ENCODE data around the gene CRYGS.
"Not testable (repeated sequence)": the region's sequence is repeated elsewhere in the genome, so short reads cannot be mapped to it uniquely, and the experiment has no call there.

Gene CRYGS

DNA sequence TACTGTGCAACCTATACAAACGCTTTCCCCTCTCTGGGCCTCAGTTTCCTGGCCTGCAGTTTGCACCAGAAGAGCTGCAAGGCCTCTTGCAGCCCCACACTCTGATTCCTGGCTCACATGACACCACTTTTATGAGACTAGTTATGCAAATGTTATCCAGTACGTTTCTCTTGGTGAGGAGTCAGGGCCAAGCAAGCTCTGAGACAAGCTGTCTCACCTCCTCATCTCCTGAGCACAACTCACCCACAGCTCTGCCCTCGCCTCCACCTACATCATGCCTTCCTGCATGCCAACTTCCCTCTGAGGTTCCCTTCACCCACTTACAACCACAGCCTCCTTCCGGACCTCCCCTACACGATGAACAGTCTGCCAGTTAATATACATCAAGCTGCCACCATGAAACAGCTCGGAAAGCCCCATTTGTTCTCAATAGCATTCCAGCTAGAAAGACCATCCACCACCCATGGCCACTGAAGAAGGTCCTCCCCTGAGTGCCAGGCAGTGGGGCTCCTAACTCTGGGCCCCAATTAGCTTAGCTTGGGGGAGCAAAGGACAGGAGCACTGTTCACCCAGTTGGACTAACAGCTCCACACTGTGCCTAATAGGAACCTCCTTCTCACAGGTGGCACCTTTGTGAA, 25.0 kb downstream of the CRYGS start:
- no peak for DNase-seq (ENCODE audit: low spot score)

- no peak for DNase-seq (ENCODE audit: low spot score)
Measured at GRCh38 chr3:186517218-186517617, 27.0 kb downstream of the CRYGS start.

GRCh38 chr3:186516646-186517045, 27.5 kb downstream of the CRYGS start:
- DNase-seq (ENCODE audit: low spot score) = no peak

- DNase-seq (ENCODE audit: low spot score) = no peak
Measured at GRCh38 chr3:186515125-186515524, 29.1 kb downstream of the CRYGS start.

DNA sequence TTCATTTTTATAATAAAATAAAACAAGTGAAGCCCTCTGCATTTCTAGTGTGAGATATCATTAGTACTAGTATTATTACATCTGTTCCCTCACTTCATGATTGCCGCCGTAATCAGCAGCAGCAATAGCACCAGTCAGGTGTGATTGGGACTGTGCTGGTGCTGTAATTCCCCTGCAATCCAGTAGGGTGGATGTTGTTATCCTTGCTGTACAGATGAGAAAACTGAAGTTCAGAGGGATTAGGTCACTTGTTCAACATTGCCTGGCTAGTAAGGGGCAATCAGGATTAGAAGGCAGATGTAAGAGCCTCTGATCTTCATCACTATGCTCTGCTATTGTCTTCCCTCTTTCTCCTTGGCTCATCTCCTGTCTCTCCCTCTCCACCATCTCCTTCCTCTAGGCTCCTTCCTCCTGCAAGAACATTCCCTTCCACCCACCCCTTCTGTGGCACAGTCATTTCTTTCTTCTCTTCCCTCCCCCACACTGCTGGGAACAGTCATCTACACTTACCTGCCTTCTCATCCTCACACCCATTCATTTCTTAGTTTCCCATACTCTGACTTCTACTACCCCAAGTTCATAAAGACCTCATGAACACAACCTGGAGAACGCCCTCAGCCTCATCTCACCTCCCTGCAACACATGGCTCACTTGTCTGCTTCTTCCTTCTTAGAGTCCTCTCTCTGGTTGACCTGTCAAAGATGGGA, 29.7 kb downstream of the CRYGS start:
- DNase-seq (ENCODE audit: low spot score) = peak; percentile 47

GRCh38 chr3:186513386-186513785, 30.8 kb downstream of the CRYGS start:
- no peak for DNase-seq (ENCODE audit: low spot score)

DNA sequence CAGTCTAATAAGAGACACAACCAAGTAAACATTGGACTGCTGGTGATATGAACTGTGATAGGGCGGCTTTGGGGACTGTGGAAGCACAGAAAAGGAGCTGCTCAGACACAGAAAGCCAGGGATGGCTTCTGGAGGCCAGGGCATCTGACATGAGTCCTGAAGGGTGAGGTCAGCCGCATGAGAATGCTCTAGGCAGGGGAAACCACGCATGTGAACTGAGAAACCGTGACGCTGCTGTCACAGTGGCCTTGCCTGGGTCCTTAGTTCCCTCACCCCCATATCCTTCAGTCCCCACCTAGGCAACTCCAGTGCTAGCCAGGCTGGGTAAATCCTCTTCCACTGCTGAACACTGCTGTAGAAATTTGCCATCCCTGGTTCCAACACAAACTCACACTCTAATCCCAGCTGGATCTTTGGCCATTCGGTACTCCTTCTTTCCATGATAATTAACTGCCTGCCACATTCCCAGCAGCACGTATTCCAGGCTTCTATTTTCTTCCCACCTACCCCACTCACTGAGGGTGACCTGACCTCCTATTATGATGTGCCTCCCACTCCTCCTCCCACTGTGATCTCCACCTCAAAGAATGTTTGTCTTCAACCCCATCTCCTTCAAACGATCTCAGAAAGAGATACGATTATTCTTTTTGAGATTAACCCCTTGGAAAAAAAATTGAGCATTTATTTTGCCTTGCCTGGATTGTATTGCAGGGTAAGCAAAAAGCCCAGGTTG, 31.4 kb downstream of the CRYGS start:
- DNase-seq (ENCODE audit: low spot score) = no peak

- DNase-seq (ENCODE audit: low spot score) = no peak
Measured at GRCh38 chr3:186511702-186512101, 32.5 kb downstream of the CRYGS start.

DNA sequence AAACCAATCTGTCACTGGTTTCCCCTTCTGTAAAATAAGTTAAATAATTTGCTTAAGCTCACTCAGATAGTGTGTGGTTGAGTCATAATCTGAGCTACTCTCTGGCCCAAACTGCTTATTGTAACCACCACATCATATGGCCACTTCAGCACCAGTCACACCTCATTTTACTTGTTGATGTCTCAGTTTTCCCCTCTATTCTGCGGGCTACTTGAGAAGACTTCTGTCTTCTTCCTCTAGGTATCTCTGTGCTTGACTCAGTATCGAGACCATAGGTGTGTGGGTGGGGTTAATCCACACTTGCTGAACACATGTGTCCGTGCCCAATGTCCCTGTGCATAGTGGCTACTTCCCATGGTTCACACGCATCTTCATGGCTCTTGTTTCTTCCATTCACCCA, 32.9 kb downstream of the CRYGS start:
- no peak for DNase-seq (ENCODE audit: low spot score)

DNA sequence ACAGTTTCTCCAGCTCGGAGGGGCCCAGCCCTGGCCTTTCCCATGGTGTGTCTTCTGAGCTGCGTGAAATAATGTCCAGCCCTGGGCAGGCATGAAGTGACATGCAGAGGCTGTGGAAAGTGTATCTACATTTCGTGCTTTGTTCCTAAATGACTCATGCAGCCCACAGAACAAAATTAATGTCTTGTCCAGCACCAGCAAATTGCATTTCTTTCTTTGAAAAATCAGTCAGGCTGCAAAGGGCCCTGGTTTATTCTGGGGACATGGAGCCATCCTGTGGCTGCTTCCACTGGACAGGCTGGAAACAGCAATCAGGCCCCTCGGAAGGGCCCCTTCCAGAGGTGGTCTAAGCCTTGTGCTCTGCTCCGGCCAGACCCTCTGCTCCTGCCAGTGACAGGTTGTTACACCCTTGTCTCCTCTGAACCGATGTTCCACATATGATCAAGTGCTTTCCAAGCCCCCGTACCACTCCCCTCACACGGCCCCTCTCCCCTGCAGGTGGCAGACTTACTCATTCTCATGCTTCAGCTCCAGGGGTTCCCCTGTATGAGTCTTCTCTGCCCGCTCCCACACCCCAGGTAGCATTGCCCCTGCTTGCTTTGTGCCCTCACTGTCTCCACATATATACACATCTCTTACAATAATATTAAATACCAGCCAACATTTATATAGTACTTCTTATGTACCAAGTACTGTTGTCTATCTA, 33.7 kb downstream of the CRYGS start:
- no peak for DNase-seq (ENCODE audit: low spot score)

- DNase-seq (ENCODE audit: low spot score) = no peak
Measured at GRCh38 chr3:186509423-186509822, 34.8 kb downstream of the CRYGS start.

- no peak for DNase-seq (ENCODE audit: low spot score)
Measured at GRCh38 chr3:186506857-186507256, 37.3 kb downstream of the CRYGS start.

DNA sequence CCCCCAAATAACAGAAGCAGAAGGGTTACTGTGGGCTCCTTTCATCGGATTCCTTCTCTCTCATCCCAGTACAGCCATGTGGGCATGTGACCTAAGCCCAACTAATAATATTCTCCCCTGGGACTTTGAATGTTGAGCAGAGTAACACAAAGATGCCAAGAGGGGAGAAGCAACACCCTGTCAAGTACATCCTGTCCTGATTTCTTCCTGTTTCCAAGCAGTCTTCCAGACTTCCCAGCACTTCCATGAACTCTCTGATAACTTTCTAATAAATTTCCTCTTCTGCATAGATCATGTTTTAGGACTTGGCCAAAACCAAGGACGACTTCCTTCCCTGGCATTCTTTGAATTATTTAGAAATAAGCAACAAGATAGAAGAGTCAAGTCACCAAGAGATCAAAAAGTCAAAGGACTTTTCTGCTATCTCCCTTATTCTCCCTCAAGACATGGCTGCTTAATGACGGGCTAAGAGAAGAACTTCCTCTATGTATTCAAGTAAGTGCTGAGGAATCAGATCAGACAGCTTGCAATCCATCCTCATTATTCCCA, 37.9 kb downstream of the CRYGS start:
- no peak for DNase-seq (ENCODE audit: low spot score)

GRCh38 chr3:186502966-186503712, 41.0 kb downstream of the CRYGS start:
- DNase-seq (ENCODE audit: low spot score) = no peak

- DNase-seq (ENCODE audit: low spot score) = peak; percentile 38
Measured at GRCh38 chr3:186502138-186502948, 41.8 kb downstream of the CRYGS start.

DNA sequence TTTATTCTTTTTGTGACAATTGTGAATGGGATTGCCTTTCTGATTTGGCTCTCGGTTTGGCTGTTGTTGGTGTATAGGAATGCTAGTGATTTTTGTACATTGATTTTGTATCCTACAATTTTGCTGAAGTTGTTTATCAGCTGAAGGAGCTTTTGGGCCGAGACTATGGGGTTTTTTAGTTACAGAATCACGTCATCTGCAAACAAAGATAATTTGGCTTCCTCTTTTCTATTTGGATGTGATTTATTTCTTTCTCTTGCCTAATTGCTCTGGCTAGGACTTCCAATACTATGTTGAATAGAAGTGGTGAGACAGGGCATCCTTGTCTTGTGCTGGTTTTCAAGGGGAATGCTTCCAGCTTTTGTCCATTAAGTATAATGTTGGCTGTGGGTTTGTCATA, 44.2 kb downstream of the CRYGS start:
- DNase-seq (ENCODE audit: low spot score) = not testable (repeated sequence)

GRCh38 chr3:186498022-186498421, 46.2 kb downstream of the CRYGS start:
- DNase-seq (ENCODE audit: low spot score) = not testable (repeated sequence)

DNA sequence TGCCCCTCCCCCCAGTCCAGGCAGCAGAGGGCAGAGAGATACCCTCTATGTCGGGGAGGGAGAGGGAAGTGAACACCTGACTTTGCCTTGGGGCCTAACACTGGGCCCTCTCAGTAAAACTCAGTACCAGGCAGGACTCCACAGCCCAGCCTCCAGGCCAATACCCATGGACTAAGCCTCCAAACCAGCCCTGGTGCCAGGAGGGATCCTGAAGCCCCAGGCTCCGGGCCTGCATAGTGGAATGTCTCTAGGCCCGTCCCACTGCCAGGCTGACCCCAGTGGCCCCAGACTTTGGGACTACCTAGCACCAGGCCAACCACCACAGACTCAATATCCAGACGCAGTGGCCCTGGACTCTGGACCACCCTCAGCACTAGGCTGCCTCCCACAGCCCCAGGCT, 46.6 kb downstream of the CRYGS start:
- DNase-seq (ENCODE audit: low spot score) = no peak

- DNase-seq (ENCODE audit: low spot score) = no peak
Measured at GRCh38 chr3:186496635-186497034, 47.5 kb downstream of the CRYGS start.

DNA sequence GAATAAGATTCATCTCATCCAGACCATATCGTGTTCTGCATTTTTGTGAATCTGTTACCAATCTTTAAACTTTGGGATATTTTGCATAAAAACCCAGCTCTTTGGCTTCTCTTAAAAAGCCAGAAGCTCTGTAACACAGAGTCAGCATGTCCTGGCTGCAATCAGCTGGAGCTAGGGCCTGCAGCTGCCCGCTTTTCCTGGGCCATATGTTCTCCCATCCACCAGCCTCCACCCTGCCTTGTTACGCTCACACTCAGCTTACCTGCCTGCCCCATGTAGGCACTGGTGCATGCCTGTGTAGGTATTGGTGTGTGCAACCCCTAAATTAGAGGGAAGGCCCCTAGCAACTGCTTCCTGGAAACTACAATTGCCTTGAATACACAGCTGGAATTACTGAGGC, 48.2 kb downstream of the CRYGS start:
- no peak for DNase-seq (ENCODE audit: low spot score)

Measured in iPS-NIHi11 (cell line).